NCI-H2227 (cell line): ENCODE data around the gene DCTN1.
"Not testable (repeated sequence)": the region's sequence is repeated elsewhere in the genome, so short reads cannot be mapped to it uniquely, and the experiment has no call there.

Experiments
- DNase-seq: peaks from one replicate; lab custom pipeline; 2025; ENCODE audit not compliant: unreplicated experiment; lab: John Stamatoyannopoulos, UW

DCTN1 gene

GRCh38 chr2:74372674-74373073 is 7.4 kb downstream of the DCTN1 start:
- no peak for DNase-seq

GRCh38 chr2:74371421-74371820 is 8.7 kb downstream of the DCTN1 start:
- no peak for DNase-seq

GRCh38 chr2:74369976-74370375 is 10.1 kb downstream of the DCTN1 start:
- no peak for DNase-seq

- DNase-seq: no peak
Measured at GRCh38 chr2:74368499-74368898, 11.6 kb downstream of the DCTN1 start.

- no peak for DNase-seq
Measured at GRCh38 chr2:74367789-74368188, 12.3 kb downstream of the DCTN1 start.

- DNase-seq: no peak
Measured at GRCh38 chr2:74366036-74366435, 14.1 kb downstream of the DCTN1 start.

GRCh38 chr2:74364533-74365505 is 15.3 kb downstream of the DCTN1 start:
- DNase-seq: no peak

- no peak for DNase-seq
Measured at GRCh38 chr2:74361327-74361726, 18.8 kb downstream of the DCTN1 start.

- no peak for DNase-seq
Measured at GRCh38 chr2:74357627-74358026, 22.5 kb downstream of the DCTN1 start.

- no peak for DNase-seq
Measured at GRCh38 chr2:74349889-74350288, 30.2 kb downstream of the DCTN1 start.

GRCh38 chr2:74347742-74348141 is 32.4 kb downstream of the DCTN1 start:
- DNase-seq: no peak

- no peak for DNase-seq
Measured at GRCh38 chr2:74347303-74347702, 32.8 kb downstream of the DCTN1 start.

GRCh38 chr2:74345272-74345943 is 34.7 kb downstream of the DCTN1 start:
- no peak for DNase-seq

GRCh38 chr2:74343316-74343715 is 36.8 kb downstream of the DCTN1 start, which contains the start of gene SLC4A5:
TSS of gene SLC4A5 (minus strand) at chr2:74343416. CDS start at chr2:74315023, 28,393 bp downstream.
- DNase-seq: no peak

GRCh38 chr2:74336227-74336626 is 43.9 kb downstream of the DCTN1 start:
- DNase-seq: not testable (repeated sequence)

GRCh38 chr2:74334931-74335333 is 45.2 kb downstream of the DCTN1 start:
- DNase-seq: peak; percentile 85

- DNase-seq: no peak
Measured at GRCh38 chr2:74333896-74334586, 46.1 kb downstream of the DCTN1 start.

GRCh38 chr2:74333175-74333574 is 46.9 kb downstream of the DCTN1 start:
- DNase-seq: no peak

GRCh38 chr2:74332550-74333174 is 47.4 kb downstream of the DCTN1 start:
- no peak for DNase-seq

- no peak for DNase-seq
Measured at GRCh38 chr2:74328573-74328972, 51.5 kb downstream of the DCTN1 start.

- no peak for DNase-seq
Measured at GRCh38 chr2:74328074-74328473, 52.0 kb downstream of the DCTN1 start.
